GM10847 (cell line): ENCODE results near the gene MYO1E.

Source experiments
- POLR2A ChIP-seq: IDR thresholded peaks from 2 replicates; pipeline ENCODE4 v1.6.1; 2011; ENCODE audit not compliant: insufficient read length; ENCODE audit errors: extremely low read depth

MYO1E gene

DNA sequence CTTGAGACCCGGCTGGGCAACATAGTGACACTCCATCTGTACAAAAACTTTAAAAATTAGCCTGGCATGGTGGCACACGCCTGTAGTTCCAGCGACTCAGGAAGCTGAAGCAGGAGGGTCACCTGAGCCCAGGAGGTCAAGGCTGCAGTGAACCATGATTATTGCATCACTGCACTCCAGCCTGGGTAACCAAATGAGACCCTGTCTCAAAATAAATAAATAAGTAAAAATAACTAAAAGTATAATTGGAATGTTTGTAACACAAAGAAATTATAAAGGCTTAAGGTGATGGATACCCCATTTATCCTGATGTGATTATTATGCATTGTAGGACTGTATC lies 38.6 kb downstream of the MYO1E start:
- TF ChIP-seq POLR2A: no peak

DNA sequence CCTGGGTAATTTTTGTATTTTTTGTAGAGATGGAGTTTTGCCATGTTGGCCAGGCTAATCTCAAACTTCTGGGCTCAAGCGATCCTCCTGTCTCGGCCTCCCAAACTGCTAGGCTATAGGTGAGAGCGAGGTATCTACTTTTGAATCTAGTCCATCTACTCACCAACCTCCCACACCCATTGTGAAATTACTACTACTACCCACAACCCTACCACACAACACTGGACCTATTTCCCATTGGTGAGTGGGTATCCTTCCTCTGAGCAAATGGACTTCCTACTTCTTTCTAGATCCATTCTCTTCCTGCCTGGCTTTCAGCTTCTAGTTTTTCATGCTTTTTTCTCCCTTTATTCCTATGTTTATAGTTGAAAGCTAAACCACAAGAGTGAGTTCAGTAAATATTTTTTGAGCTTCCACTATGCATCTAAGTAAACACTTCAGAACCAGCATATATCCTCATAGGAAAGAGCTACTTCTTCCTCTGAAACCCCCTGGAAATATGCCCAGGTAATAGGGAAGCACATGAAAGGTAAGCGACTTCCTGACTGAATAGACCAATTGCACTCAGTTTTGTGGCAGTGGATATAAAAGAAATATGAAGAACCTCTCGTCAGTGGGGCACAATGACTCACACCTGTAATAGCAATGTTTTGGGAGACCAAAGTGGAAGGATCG lies 39.1 kb downstream of the MYO1E start:
- TF ChIP-seq POLR2A: no peak

DNA sequence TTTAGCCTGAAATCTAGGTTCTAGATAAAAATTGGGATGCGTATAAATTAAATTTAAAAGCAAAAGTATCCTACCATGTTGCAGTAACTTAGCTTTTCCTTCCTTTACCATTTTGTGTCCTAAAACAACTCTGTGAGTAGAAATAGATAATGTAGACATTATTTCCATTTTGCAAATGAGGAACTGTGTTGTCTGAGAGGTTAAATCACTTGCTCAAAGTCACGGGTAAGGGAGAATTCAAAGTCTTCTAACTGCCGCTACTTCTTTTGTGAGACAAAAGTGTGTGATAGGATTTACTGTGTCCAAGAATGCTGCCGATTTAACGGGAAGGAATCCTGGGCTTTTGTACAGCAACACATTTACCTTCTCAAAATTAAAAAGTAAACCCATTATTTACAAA lies 40.7 kb downstream of the MYO1E start:
- no peak for TF ChIP-seq POLR2A

DNA sequence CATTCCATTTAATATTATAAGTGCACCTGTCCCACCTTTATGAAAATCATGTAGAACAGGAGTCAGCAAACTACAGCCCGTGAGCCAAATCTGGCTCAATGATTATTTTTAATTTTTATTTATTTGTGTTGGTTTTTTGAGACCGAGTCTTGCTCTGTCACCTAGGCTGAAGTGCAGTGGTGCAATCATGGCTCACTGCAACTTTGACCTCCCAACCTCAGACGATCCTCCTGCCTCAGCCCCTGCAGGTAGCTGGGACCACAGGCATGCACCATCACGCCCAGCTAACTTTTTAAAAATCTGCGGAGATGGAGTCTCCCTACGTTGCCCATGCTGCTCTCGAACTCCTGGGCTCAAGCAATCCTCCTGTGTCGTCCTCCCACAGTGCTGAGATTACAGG lies 42.0 kb downstream of the MYO1E start:
- TF ChIP-seq POLR2A: no peak

DNA sequence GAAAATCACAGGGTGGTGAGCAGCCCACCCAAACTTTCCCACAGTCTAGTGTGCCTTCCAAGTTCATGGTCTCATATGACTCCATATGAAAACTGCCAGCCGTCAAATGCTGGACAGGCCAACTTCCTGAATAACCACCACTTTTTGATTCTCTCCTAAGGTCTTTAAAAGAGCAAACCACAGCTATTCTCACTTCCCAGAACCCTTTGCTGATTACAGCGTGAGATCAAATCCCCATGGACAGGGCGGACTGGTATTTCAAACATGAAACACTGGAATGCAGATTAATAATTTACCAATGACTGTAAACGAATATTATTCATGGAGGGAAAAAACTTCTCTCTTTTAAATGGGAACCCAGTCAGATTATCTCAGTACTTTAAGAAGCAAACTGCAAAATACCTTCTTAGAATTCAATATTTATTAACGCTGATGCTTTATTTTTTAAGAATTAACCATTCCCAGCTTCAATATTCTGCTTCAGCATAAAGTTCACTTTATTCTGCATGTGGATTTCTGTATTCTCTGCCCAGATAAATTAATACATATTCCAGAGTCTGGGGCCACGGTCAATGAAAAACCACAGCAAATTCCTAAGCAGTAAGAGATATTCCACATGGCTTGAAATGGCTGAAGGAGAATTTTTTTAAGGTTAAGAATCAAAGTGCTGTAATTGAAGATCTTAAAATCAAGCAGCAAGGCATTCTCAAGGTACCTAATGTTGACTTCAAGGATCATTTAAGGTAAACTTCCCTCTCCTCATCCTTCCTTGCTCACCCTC lies 42.9 kb downstream of the MYO1E start:
- no peak for TF ChIP-seq POLR2A

DNA sequence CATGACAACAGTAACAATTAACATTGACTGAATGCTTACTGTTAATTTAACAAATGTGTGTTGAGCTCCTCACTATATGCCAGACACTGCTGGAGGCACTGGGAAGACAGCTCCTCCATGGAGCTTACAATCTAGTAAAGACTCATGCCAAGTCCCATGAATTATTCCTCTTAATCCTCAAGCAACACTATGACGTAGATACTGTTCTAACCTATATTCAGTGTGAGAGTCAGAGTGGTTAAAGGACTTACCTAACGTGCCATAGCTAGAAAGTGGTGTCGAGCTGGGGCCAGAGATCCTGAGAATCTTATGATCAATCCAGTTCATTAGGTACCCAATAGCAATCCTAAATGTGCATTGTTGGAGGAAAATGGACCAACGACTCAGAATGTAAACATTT lies 43.6 kb downstream of the MYO1E start:
- no peak for TF ChIP-seq POLR2A

DNA sequence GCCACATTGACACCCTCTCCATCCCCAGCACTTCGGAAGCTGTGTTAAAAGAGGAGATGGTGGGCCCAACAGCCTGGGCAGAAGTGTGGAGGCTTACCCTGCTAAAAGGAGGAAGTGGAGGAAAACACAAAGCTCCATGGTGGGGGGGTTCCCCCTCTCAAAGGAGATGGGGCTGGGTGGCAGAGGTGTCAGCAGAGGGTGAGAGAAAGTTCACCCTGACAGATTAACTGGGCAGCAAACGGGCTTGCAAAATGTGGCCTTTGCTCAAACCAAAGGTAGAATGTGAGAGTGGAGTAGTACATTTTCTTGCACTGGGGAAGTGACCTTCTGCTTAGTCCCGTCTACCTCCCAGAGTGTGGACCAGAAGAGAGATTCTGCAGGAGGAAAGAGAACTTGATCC lies 44.7 kb downstream of the MYO1E start:
- no peak for TF ChIP-seq POLR2A

DNA sequence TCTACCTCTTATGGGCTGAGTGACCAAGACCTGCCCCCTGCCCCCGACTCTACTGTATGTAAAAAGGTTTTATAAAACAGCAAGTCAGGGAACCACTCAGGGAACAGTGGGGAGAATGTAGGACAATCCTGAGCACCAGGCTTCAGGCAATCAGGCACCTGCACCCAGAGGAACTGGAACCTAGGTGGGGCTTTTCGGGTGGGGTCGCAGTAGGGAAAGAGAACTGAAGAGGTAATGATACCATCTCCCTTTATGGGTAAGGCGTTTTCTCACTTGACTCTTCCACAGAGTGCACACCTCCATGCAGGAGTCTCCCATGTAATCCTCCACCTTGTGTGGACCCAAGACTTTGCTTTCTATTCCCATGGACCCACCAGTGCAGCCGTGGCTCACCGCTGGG lies 45.8 kb downstream of the MYO1E start:
- no peak for TF ChIP-seq POLR2A

DNA sequence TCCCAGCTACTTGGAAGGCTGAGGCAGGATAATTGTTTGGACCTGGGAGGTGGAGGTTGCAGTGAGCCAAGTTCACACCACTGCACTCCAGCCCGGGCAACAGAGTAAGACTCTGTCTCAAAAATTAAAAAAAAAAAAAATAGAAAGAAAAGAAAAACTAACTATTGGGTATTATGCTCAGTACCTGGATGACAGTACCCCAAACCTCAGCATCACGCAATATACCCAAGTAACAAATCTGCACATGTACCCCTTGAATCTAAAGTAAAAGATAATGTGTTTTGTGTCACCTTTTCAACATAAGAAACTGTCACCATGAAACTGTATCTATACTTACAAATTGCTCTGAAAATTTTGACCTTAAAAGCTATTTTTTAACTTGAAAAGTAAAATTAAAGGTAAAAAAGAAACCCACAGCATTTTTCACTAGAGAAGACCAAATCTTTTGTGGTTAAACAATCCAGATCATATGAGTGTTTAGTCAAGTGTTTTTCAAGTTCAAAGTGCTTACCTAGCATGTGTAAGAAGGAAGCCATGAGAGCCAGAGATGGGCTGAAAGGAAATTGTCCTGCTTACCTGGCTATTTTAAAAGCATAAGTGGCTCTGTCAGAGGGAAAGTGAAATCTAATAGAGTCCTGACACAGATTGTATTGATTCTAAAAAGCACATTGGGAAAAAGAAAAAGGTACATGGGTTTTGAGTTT lies 50.5 kb downstream of the MYO1E start:
- TF ChIP-seq POLR2A: no peak

DNA sequence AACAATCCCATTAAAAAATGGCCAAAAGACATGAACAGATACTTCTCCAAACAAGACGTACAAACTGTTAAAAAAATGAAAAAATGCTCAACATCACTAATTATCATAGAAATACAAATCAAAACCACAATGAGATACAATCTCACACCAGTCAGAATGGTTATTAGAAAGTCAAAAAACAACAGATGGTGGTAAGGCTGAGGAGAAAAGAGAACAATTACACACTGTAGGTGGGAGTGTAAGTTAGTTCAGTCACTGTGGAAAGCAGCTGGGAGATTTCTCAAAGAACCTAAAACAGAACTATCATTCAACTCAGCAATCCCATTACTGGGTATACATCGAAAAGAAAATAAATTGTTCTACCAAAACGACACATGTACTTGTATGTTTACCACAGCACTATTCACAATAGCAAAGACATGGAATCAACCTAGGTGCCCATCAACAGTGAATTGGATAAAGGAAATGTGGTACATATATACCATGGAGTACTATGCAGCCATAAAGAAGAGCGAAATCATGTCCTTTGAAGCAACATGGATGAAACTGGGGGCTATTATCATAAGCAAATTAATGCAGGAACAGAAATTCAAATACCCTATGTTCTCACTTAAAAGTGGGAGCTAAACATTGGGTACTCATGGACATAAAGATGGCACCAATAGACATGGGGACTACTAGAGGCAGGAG lies 51.5 kb downstream of the MYO1E start:
- TF ChIP-seq POLR2A: no peak

DNA sequence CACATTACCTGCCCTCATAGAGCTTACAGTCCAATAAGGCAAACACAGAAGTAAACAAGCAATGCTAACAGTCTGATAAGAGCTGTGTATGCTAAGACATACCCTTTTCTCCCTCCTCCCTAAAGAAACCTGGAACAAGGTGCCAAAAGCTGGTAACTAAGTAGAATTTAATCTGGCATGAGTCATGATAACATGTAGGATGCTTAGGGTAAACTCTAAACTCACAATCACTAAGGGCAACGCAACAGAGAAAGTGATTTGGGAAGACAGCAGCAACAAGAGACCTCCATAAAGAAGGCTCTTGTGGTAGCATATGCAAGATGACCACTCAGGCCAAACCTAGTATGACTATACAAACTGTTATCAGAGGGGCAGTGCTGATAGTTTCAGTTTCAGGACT lies 55.5 kb downstream of the MYO1E start:
- TF ChIP-seq POLR2A: no peak

DNA sequence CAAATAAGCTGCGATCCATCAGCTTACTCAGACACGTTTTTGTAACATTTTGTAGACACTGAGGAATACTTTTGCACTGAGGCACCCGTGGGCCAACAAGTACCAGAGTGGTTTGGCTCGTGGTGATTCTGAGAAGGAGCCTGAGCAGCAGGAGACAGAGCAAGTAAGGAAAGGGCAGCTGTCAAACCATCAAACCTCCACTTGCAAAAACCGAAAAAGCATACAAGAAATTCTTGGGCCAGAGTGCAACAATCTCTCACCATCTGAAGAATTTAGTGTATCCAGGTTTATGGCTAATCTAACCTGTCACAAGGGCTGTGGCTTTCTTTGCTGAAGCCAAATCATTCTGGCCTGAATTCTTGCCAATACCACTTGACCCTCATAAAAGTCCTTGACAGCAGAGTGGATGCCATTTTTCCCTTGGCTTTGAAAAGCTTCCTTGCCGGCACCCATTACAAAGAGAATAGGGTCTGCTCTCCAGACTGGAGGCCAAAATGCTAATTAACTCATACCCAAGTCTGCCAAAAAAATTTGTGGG lies 56.7 kb downstream of the MYO1E start:
- no peak for TF ChIP-seq POLR2A

DNA sequence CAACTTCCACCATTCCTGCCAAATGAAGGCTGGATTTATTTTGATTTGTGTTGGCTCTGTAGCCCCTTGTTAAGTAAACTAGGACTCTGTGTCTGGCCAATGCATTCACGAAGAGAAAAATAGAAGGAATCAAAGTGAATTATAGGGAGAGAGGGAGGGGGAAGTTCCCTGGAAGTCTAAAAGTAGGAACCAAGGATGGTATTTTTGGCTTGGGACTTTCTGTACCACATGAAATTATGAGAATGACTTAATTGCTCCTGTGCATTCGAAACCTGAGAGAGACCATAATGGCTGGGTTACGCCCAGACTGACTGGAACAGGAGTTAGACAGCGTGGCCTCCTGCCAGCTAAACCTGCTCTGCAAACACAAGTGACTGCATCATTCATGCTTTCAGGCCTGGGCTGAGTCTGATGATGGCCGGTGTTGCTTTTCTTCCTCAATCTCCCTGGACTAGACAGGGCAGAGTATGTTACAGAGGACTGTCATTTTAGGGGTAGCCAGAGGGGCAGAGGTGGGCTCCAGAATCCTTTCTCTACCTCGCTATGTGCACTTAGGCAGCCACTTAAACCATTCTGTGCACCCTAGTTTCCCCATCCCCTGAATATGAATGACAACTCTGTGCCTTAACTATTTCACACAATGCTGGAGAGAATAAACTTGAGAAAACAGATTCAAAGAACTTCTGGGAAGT lies 58.9 kb downstream of the MYO1E start:
- no peak for TF ChIP-seq POLR2A

DNA sequence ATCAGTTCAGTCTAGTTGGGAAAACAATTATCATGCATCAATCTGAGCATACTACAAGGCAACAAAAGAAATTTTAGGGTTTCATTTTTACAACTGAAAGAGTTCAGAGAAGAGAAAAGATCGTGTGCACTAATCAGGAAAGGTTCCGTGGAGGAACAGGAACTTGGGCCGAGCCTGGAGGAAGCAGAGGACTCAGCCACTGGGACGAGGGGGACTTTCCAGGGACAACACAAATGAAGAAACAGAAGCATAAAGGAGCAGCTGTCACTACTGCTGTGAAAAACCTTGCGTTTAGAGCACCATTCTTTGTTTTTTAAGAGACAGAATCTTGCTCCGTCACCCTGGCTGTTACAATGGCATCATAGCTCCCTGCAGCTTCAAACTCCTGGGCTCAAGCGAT lies 60.5 kb downstream of the MYO1E start:
- TF ChIP-seq POLR2A: no peak

DNA sequence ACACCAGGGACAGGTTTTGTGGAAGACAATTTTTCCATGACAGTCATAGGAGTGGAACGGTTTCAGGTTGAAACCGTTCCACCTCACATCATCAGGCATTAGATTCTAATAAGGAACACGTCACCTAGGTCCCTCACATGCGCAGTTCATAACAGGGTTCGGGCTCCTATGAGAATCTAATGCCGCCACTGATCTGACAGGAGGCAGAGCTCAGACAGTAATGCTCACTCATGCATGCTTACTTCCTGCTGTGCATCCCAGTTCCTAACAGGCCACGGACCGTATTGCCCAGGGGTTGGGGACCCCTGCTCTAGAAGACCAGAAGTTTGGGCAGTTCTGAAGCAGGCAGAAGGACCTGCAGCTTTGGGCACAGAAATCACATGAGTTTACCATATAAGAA lies 61.5 kb downstream of the MYO1E start:
- TF ChIP-seq POLR2A: no peak
